Measurements from ENCODE around the gene SRPK2.

- TF ChIP-seq ARNT (IDR thresholded peaks at IDR 0.05) = no peak
- TF ChIP-seq SP1 (IDR thresholded peaks at IDR 0.05) = no peak
- no peak for TF ChIP-seq FOXA1 (IDR thresholded peaks at IDR 0.05)
- TF ChIP-seq BHLHE40 (IDR thresholded peaks at IDR 0.05; ENCODE audit: borderline replicate concordance) = no peak
- no peak for TF ChIP-seq NFRKB (IDR thresholded peaks at IDR 0.05)
- TF ChIP-seq FOXM1 (IDR thresholded peaks at IDR 0.05; ENCODE audit: borderline replicate concordance) = no peak
- no peak for TF ChIP-seq ELF4 (IDR thresholded peaks at IDR 0.05)
- no peak for TF ChIP-seq CTBP1 (IDR thresholded peaks at IDR 0.05; ENCODE audit: borderline replicate concordance)
- TF ChIP-seq SUZ12 (IDR thresholded peaks at IDR 0.05) = no peak
Measured at GRCh38 chr7:105306298-105306748, 82.4 kb downstream of the SRPK2 start.

Measured in HEK293T (cell line).